ENCODE results near the gene UBXN7.
"Not testable (repeated sequence)": the region's sequence is repeated elsewhere in the genome, so short reads cannot be mapped to it uniquely, and the experiment has no call there.

The UBXN7 gene

GRCh38 chr3:196398782-196399181 lies 33.4 kb downstream of the UBXN7 start:
- DNase-seq (ENCODE audit: low read depth, low spot score) = no peak
- H3K9ac ChIP-seq (ENCODE audit: insufficient read length, low read depth) = no peak overlapping the region
- peaks cover 51% of the 10 kb centered on the region for H3K36me3 ChIP-seq (ENCODE audit: insufficient read depth, insufficient read length, low read length)
- no peaks in the 10 kb centered on the region for H3K9me3 ChIP-seq (ENCODE audit: insufficient read depth, low read length)
- no peak for TF ChIP-seq ZNF274 (IDR thresholded peaks at IDR 0.05; ENCODE audit: low read depth, low read length)
- H3K4me3 ChIP-seq (ENCODE audit: insufficient read length, low read depth) = no peak overlapping the region
- H3K4me1 ChIP-seq (ENCODE audit: insufficient read depth, insufficient read length) = peaks cover 2% of the 10 kb centered on the region
- H3K27me3 ChIP-seq (ENCODE audit: insufficient read depth, insufficient read length) = no peaks in the 10 kb centered on the region

- no peak for DNase-seq (ENCODE audit: low read depth, low spot score)
- Histone ChIP-seq H3K4me1 (ENCODE audit: insufficient read depth, insufficient read length) (peaks cover 2% of the 10 kb centered on the region), H3K9me3 (ENCODE audit: insufficient read depth, low read length) (no peaks in the 10 kb centered on the region), H3K9ac (ENCODE audit: insufficient read length, low read depth) (no peak overlapping the region), H3K36me3 (ENCODE audit: insufficient read depth, insufficient read length, low read length) (peaks cover 52% of the 10 kb centered on the region), H3K27me3 (ENCODE audit: insufficient read depth, insufficient read length) (no peaks in the 10 kb centered on the region), H3K4me3 (ENCODE audit: insufficient read length, low read depth) (no peak overlapping the region)
- no peak for TF ChIP-seq SUZ12 (IDR thresholded peaks at IDR 0.05; ENCODE audit: extremely low read depth, insufficient read depth, insufficient read length)
- no peak for TF ChIP-seq ZNF274 (IDR thresholded peaks at IDR 0.05; ENCODE audit: low read depth, low read length)
- TF ChIP-seq YY1 (IDR thresholded peaks at IDR 0.05; ENCODE audit: insufficient read depth, insufficient read length) = no peak
Measured at GRCh38 chr3:196397941-196398340, 34.3 kb downstream of the UBXN7 start.

- H3K36me3 ChIP-seq (ENCODE audit: insufficient read depth, insufficient read length, low read length) = peaks cover 49% of the 10 kb centered on the region
- H3K27me3 ChIP-seq (ENCODE audit: insufficient read depth, insufficient read length) = no peaks in the 10 kb centered on the region
- no peaks in the 10 kb centered on the region for H3K4me1 ChIP-seq (ENCODE audit: insufficient read depth, insufficient read length)
- peaks cover 26% of the 10 kb centered on the region; the same call in 1 of the 2 replicates for H3K9me3 ChIP-seq (ENCODE audit: insufficient read depth, low read length)
- no peak for DNase-seq (ENCODE audit: low read depth, low spot score)
- TF ChIP-seq ZNF274 (IDR thresholded peaks at IDR 0.05; ENCODE audit: low read depth, low read length) (no peak), YY1 (IDR thresholded peaks at IDR 0.05; ENCODE audit: insufficient read depth, insufficient read length) (no peak), SUZ12 (IDR thresholded peaks at IDR 0.05; ENCODE audit: extremely low read depth, insufficient read depth, insufficient read length) (no peak)
- no peak overlapping the region for H3K4me3 ChIP-seq (ENCODE audit: insufficient read length, low read depth)
- no peak overlapping the region for H3K9ac ChIP-seq (ENCODE audit: insufficient read length, low read depth)
Measured at GRCh38 chr3:196390116-196390515, 42.1 kb downstream of the UBXN7 start.

- TF ChIP-seq ZNF274 (IDR thresholded peaks at IDR 0.05; ENCODE audit: low read depth, low read length) (no peak), SUZ12 (IDR thresholded peaks at IDR 0.05; ENCODE audit: extremely low read depth, insufficient read depth, insufficient read length) (no peak), YY1 (IDR thresholded peaks at IDR 0.05; ENCODE audit: insufficient read depth, insufficient read length) (no peak)
- H3K27me3 ChIP-seq (ENCODE audit: insufficient read depth, insufficient read length) = no peaks in the 10 kb centered on the region
- peaks cover 49% of the 10 kb centered on the region for H3K36me3 ChIP-seq (ENCODE audit: insufficient read depth, insufficient read length, low read length)
- H3K9ac ChIP-seq (ENCODE audit: insufficient read length, low read depth) = no peak overlapping the region
- peaks cover 26% of the 10 kb centered on the region; the same call in 1 of the 2 replicates for H3K9me3 ChIP-seq (ENCODE audit: insufficient read depth, low read length)
- H3K4me3 ChIP-seq (ENCODE audit: insufficient read length, low read depth) = no peak overlapping the region
- H3K4me1 ChIP-seq (ENCODE audit: insufficient read depth, insufficient read length) = no peaks in the 10 kb centered on the region
- DNase-seq (ENCODE audit: low read depth, low spot score) = no peak
Measured at GRCh38 chr3:196388956-196389355, 43.3 kb downstream of the UBXN7 start.

- H3K36me3 ChIP-seq (ENCODE audit: insufficient read depth, insufficient read length, low read length) = peaks cover 44% of the 10 kb centered on the region
- not testable (repeated sequence) for H3K9ac ChIP-seq (ENCODE audit: insufficient read length, low read depth); DNase-seq (ENCODE audit: low read depth, low spot score); H3K4me1 ChIP-seq (ENCODE audit: insufficient read depth, insufficient read length); H3K27me3 ChIP-seq (ENCODE audit: insufficient read depth, insufficient read length); H3K4me3 ChIP-seq (ENCODE audit: insufficient read length, low read depth)
- H3K9me3 ChIP-seq (ENCODE audit: insufficient read depth, low read length) = peaks cover 26% of the 10 kb centered on the region; the same call in 1 of the 2 replicates
Measured at GRCh38 chr3:196387941-196388340, 44.3 kb downstream of the UBXN7 start.

- H3K4me1 ChIP-seq (ENCODE audit: insufficient read depth, insufficient read length); DNase-seq (ENCODE audit: low read depth, low spot score); H3K9ac ChIP-seq (ENCODE audit: insufficient read length, low read depth); H3K27me3 ChIP-seq (ENCODE audit: insufficient read depth, insufficient read length); H3K4me3 ChIP-seq (ENCODE audit: insufficient read length, low read depth): not testable (repeated sequence)
- peaks cover 39% of the 10 kb centered on the region for H3K36me3 ChIP-seq (ENCODE audit: insufficient read depth, insufficient read length, low read length)
- peaks cover 26% of the 10 kb centered on the region; the same call in 1 of the 2 replicates for H3K9me3 ChIP-seq (ENCODE audit: insufficient read depth, low read length)
Measured at GRCh38 chr3:196386797-196387196, 45.4 kb downstream of the UBXN7 start.

GRCh38 chr3:196386034-196386433 lies 46.2 kb downstream of the UBXN7 start:
- H3K4me1 ChIP-seq (ENCODE audit: insufficient read depth, insufficient read length); H3K4me3 ChIP-seq (ENCODE audit: insufficient read length, low read depth); H3K27me3 ChIP-seq (ENCODE audit: insufficient read depth, insufficient read length); H3K9ac ChIP-seq (ENCODE audit: insufficient read length, low read depth); DNase-seq (ENCODE audit: low read depth, low spot score): not testable (repeated sequence)
- peaks cover 31% of the 10 kb centered on the region for H3K36me3 ChIP-seq (ENCODE audit: insufficient read depth, insufficient read length, low read length)
- peaks cover 26% of the 10 kb centered on the region; the same call in 1 of the 2 replicates for H3K9me3 ChIP-seq (ENCODE audit: insufficient read depth, low read length)

- H3K9me3 ChIP-seq (ENCODE audit: insufficient read depth, low read length) = peaks cover 26% of the 10 kb centered on the region; the same call in 1 of the 2 replicates
- H3K9ac ChIP-seq (ENCODE audit: insufficient read length, low read depth); H3K27me3 ChIP-seq (ENCODE audit: insufficient read depth, insufficient read length); H3K4me3 ChIP-seq (ENCODE audit: insufficient read length, low read depth); DNase-seq (ENCODE audit: low read depth, low spot score); H3K4me1 ChIP-seq (ENCODE audit: insufficient read depth, insufficient read length): not testable (repeated sequence)
- H3K36me3 ChIP-seq (ENCODE audit: insufficient read depth, insufficient read length, low read length) = peaks cover 26% of the 10 kb centered on the region
Measured at GRCh38 chr3:196385446-196385845, 46.8 kb downstream of the UBXN7 start.

Measured in NT2/D1 (cell line).